ENCODE data around the gene DYRK2. TPM values are rescaled to one million over a fixed set of nuclear protein-coding genes. Genes with fewer than 3 reads are reported as not detected.

The DYRK2 gene
- polyA plus RNA-seq, 6 donors from 2014 or later = 27.4 to 62.0 (median 36.5) TPM

DNA sequence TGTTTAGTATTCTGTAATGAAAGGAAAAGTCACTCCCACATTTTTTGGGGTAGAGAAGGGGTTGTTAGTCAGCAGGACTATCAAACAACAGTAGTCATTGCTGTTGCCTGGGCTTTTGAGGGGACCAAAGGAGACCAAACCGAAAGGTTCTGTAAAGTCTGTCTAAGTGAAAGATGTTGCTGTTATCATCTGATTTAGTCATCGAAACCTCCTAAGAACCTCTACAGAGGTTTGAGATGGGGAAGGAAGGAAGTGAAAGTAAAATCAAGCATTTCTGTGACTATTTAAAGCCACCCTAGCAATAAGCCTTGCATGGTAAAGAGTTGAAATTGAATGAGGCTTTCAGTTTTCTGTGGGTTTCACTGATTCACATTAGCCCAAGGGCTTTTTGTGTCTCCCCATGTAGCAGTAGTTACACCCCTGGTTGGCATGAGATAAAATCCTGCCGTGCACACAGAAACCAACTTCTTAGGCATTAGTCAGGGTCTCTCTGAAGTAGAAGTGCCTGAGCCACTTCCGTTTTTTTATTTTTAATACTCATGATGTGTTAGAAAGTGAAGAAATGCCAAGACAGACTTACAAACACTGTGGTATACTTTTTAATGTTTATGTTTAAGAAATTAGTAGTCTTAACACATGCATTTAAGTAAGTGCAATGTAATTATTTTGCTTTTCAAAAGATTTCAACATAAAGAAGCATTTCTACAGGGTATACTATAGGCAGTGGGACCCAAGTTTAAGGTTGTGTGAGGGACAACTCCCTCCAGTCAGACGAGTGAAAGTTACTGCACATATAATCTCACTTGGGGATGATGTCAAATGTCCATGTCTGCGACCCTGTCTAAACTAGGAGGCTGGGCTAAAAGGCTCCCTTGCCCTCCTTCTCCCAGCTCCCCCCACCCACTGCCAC lies 50.4 kb downstream of the DYRK2 start:
- peak overlapping the region; percentile 67 to 87 (median 76) for H3K4me3 Mint-ChIP-seq
- peak overlapping the region in 4 of 6 donors; percentile 18 to 78 (median 60) for H3K27ac Mint-ChIP-seq
- ATAC-seq (ENCODE audit: low read depth in 2 of 2) = peak; percentile 92 to 96
- peaks cover 24 to 36% (median 36%) of the 10 kb centered on the region in 3 donors for H3K27me3 Mint-ChIP-seq
- peaks cover 0 to 2% (median 0%) of the 10 kb centered on the region in 7 donors for H3K9me3 Mint-ChIP-seq
- H3K36me3 Mint-ChIP-seq = peaks cover 10 to 20% of the 10 kb centered on the region in 2 donors
- peaks cover 24 to 35% (median 30%) of the 10 kb centered on the region in 3 donors for H3K4me1 Mint-ChIP-seq
- peak; percentile 68 for DNase-seq

DNA sequence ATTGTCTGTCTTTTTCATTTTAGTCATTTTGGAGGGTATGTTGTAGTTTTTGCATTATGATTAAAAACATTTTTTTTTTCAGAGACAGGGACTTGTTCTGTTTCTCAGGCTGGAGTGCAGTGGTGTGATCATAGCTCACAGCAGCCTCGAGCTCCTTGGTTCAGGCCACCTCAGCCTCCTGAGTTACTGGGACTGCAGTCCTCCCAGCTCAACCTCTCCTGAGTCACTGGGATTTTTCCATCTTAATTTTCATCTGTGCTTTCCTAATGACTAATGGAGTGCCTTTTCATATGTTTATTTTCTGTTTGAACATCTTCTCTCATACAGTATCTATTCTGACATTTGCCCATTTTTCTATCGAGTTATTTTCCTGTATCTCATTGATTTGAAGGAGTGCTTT lies 52.6 kb downstream of the DYRK2 start:
- ATAC-seq (ENCODE audit: low read depth in 2 of 2) (no peak), DNase-seq (no peak)
- Mint-ChIP-seq H3K4me3 (peak overlapping the region in 1 of 8 donors; percentile 28), H3K27me3 (peaks cover 30 to 37% (median 33%) of the 10 kb centered on the region in 3 donors), H3K36me3 (peaks cover 0 to 9% of the 10 kb centered on the region in 2 donors), H3K27ac (no peak overlapping the region), H3K4me1 (peaks cover 31 to 38% (median 32%) of the 10 kb centered on the region in 3 donors), H3K9me3 (no peaks in the 10 kb centered on the region)

DNA sequence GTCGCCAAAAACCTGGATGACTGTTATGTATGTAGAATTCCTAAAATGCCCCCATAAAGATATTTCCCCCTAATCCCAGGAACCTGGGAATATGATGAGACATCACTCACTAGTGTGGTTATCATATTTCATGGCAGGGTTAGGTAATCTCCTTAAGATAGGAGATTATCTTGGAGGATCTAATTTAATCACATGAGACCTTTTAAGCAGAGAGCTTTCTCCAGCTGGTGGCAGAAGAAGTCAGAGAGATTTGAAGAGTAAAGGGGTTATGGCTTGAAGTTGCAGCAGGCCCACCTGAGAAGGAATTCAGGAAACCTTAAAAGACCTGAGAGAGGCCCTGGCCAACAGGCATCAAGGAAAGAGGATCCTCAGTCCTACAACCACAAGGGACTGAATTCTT lies 53.6 kb downstream of the DYRK2 start:
- no peak for ATAC-seq (ENCODE audit: low read depth in 2 of 2)
- no peak overlapping the region for H3K4me3 Mint-ChIP-seq
- no peaks in the 10 kb centered on the region for H3K9me3 Mint-ChIP-seq
- no peak for DNase-seq
- no peak overlapping the region for H3K27ac Mint-ChIP-seq
- peaks cover 28 to 39% (median 34%) of the 10 kb centered on the region in 3 donors for H3K27me3 Mint-ChIP-seq
- H3K4me1 Mint-ChIP-seq = peaks cover 31 to 38% (median 32%) of the 10 kb centered on the region in 3 donors
- peaks cover 0 to 9% of the 10 kb centered on the region in 2 donors for H3K36me3 Mint-ChIP-seq

DNA sequence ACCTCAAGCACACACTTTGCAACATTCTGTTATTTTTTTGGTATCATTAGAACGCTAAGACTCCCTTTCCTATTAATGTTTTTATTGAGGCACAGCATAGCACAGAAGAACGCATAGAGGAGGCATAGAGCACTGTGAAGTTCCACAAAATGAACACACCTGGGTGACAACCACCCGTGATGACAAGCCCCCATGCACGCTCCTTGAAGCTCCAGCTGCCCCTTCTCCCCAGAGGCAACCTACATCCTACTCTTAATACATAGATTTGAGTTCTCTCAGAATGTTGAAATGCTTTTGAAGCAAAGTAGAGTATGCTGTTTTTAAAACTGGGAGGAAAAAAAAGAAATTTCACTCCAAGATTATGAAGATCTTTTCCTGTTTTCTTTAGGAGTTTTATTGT lies 55.5 kb downstream of the DYRK2 start:
- H3K36me3 Mint-ChIP-seq = peaks cover 0 to 9% of the 10 kb centered on the region in 2 donors

DNA sequence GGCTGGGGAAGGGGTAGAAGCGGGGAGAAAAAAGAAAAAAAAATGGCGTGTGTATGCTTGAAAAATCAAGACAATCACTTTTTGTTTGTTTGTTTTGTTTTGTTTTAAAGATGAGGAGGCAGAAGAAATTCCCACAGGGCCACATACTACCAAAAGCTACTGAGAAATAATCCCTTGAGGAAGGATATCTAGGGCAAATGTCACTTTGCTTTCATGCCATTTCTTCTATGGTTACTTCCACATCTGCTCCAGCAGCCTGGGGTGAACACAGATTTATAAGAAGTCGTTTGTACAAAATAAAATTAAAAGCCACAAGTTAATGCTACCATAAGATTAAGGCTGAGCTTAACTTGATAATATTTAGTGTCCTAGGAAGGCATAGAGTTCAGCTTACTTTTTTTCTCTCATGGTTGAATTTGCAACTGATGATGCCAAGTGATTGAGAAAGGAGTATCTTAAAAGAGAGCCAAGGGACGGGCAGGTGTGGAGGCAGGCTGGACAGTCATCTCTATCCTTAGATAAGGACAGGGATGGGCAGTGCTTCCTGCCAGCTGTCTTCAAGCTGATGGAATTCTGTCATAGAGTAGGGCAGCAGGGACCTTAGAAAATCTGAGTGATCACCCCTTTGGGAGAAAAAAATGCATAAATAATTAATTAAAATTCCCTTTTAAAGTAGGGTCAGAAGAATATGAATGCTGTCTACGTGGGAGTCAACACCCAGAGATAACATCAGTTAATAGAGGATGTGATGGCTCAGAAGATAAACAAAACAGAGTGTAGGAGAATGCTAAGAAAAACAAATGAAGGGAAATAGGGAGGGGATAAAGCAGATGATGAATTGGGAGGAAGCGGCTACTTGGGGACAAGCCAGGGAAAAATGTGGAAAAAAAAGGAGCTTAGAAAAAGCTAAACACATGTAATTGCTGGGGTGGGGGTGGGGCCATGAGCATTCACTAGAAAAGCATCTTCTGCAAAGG lies 57.1 kb downstream of the DYRK2 start:
- no peak overlapping the region for H3K4me3 Mint-ChIP-seq
- no peak for DNase-seq

More for the DNA sequence above, 55.5 kb downstream of the DYRK2 start:
- H3K4me1 Mint-ChIP-seq = peaks cover 18 to 23% (median 19%) of the 10 kb centered on the region in 3 donors
- no peak overlapping the region for H3K27ac Mint-ChIP-seq
- H3K9me3 Mint-ChIP-seq = no peaks in the 10 kb centered on the region
- ATAC-seq (ENCODE audit: low read depth in 2 of 2) = peak; percentile 39 to 41
- H3K4me3 Mint-ChIP-seq = no peak overlapping the region
- DNase-seq = no peak
- H3K27me3 Mint-ChIP-seq = peaks cover 28 to 39% (median 38%) of the 10 kb centered on the region in 3 donors

DNA sequence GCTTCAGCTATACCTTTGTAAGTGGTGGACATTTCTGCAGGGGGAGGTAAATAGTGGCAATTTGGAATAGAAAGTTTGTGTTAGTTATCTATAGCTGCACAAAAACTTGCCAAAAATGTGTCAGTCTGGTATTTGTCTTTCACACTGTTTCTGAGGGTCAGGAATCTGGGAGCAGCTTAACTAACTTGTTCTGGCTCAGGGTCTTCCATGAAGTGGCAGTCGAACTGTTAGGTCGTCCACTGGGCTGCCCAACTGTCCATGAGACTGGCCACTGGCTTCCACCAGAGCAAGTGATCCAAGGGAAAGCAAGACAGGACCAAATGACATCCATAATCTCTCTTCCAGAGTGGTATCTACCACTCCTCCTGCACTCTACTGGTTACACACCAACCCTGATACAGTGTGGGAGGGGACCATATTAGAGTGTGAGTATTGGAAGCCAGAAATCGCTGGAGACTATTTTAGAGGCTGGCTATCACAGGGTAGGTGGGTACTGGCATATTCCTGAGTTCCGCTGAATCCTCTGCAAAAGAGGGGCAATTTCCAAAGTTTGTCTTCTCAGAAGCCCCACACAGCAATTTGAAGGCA lies 60.9 kb downstream of the DYRK2 start:
- Mint-ChIP-seq H3K27me3 (peaks cover 16 to 27% (median 23%) of the 10 kb centered on the region in 3 donors), H3K27ac (no peak overlapping the region), H3K4me1 (peaks cover 4 to 10% (median 9%) of the 10 kb centered on the region in 3 donors), H3K36me3 (no peaks in the 10 kb centered on the region), H3K9me3 (no peaks in the 10 kb centered on the region), H3K4me3 (no peak overlapping the region)
- no peak for DNase-seq
- no peak for ATAC-seq (ENCODE audit: low read depth in 2 of 2)

More for the DNA sequence above, 57.1 kb downstream of the DYRK2 start:
- H3K27ac Mint-ChIP-seq = no peak overlapping the region
- peaks cover 9 to 17% (median 11%) of the 10 kb centered on the region in 3 donors for H3K4me1 Mint-ChIP-seq
- no peak for ATAC-seq (ENCODE audit: low read depth in 2 of 2)
- H3K9me3 Mint-ChIP-seq = no peaks in the 10 kb centered on the region
- H3K36me3 Mint-ChIP-seq = peaks cover 0 to 9% of the 10 kb centered on the region in 2 donors
- H3K27me3 Mint-ChIP-seq = peaks cover 35 to 39% (median 38%) of the 10 kb centered on the region in 3 donors

DNA sequence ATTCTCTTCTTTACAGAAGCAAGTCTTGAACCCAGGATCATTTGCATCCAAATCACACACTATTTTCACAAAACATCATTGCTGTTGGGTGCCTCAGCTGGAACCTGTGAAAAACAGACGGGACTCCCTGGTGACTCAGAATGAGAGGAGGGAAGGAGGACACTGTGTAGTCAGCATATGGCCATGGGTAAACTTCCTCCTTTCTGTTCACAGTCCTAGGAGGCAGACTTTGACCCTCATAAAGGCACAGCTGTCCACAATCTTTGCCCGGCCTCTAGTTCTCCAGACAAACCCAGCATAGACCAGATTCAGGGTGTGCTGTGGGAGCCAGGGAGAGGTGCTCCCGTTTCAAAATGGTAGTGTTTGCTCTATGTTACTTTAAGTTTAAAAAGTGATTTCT lies 62.0 kb downstream of the DYRK2 start:
- H3K4me3 Mint-ChIP-seq = no peak overlapping the region
- peaks cover 4 to 7% (median 5%) of the 10 kb centered on the region in 3 donors for H3K4me1 Mint-ChIP-seq
- H3K9me3 Mint-ChIP-seq = no peaks in the 10 kb centered on the region
- H3K36me3 Mint-ChIP-seq = no peaks in the 10 kb centered on the region
- peak overlapping the region in 1 of 6 donors; percentile 12 for H3K27ac Mint-ChIP-seq
- H3K27me3 Mint-ChIP-seq = peaks cover 6 to 18% (median 17%) of the 10 kb centered on the region in 3 donors
- DNase-seq (no peak), ATAC-seq (ENCODE audit: low read depth in 2 of 2) (no peak)

DNA sequence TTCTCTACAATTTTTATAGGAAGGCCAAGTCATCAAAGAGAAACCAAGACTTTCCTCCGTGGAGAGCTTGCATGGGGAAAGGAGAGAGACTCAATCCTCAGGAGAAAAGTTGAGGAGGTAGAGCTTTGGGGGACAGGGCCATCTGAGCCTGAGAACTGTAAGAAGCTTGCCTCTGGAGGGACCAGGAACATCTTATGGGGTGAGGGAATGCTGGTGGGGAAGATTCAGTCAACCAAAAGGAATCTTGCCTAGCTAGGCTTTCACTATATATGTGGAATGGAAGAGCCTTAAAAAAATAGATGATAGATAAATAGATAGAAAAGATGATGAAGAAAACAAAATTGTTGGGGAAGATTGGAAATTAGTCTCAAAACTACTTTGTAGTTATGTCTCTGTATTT lies 63.5 kb downstream of the DYRK2 start:
- DNase-seq = no peak
- peaks cover 4 to 5% (median 4%) of the 10 kb centered on the region in 3 donors for H3K4me1 Mint-ChIP-seq
- H3K9me3 Mint-ChIP-seq = no peaks in the 10 kb centered on the region
- no peak overlapping the region for H3K4me3 Mint-ChIP-seq
- ATAC-seq (ENCODE audit: low read depth in 2 of 2) = no peak
- peaks cover 6 to 8% (median 8%) of the 10 kb centered on the region in 3 donors for H3K27me3 Mint-ChIP-seq
- no peak overlapping the region for H3K27ac Mint-ChIP-seq
- H3K36me3 Mint-ChIP-seq = no peaks in the 10 kb centered on the region

DNA sequence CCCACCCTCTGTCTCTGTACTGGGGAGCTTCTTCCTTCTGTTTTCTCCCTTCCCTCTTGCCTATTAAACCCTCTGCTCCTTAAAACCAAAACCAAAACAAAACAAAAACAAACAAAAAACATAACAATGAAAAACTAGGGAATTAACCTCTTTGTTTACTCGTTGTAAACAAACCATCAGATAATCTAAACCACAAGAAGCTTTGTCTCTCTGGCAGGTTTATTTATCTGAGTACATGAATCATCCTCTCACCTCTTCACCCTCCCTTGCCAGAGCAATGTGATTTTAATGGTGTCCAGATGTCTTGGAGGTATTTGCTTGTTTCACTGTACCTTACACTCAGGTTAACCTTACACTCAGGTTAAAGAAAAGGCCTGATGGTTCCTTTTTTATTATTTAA lies 66.1 kb downstream of the DYRK2 start:
- Mint-ChIP-seq H3K4me1 (peaks cover 4 to 5% (median 4%) of the 10 kb centered on the region in 3 donors), H3K27me3 (peaks cover 4 to 12% (median 8%) of the 10 kb centered on the region in 3 donors), H3K36me3 (no peaks in the 10 kb centered on the region), H3K4me3 (peak overlapping the region in 1 of 8 donors; percentile 72), H3K9me3 (no peaks in the 10 kb centered on the region), H3K27ac (no peak overlapping the region)
- DNase-seq (no peak), ATAC-seq (ENCODE audit: low read depth in 2 of 2) (no peak)
